Neural progenitor cell (in vitro differentiated cells): ENCODE measurements around the gene SNX27. TPM values are rescaled to one million over a fixed set of nuclear protein-coding genes. Genes with fewer than 3 reads are reported as not detected.

ENCODE experiments used
- DNase-seq: peaks from one replicate; pipeline ENCODE4 v3.0.0-alpha.2; 2016; ENCODE audit warnings: low spot score
- H2AFZ ChIP-seq: fragments of 200-600 bp; sonication (generic); replicated peaks from 2 replicates; pipeline ENCODE4 v1.6.1; 2016; ENCODE audit warnings: antibody characterized with exemption
- H3F3A ChIP-seq: fragments of 200-600 bp; sonication (generic); 2 replicates; pipeline ENCODE4 v1.6.1; 2016; ENCODE audit warnings: antibody characterized with exemption, low read depth
- H3K27ac ChIP-seq: fragments of 200-600 bp; sonication (generic); 2 replicates; pipeline ENCODE4 v1.5.1; 2016; ENCODE audit warnings: mild to moderate bottlenecking
- H3K27me3 ChIP-seq: fragments of 200-600 bp; sonication (generic); 2 replicates; pipeline ENCODE4 v1.6.1; 2016; ENCODE audit warnings: mild to moderate bottlenecking, moderate library complexity
- H3K36me3 ChIP-seq: fragments of 200-600 bp; sonication (generic); 2 replicates; pipeline ENCODE4 v1.5.1; 2016
- H3K4me1 ChIP-seq: fragments of 200-600 bp; sonication (generic); 2 replicates; pipeline ENCODE4 v1.6.1; 2016; ENCODE audit warnings: mixed run types
- H3K4me2 ChIP-seq: fragments of 200-600 bp; sonication (generic); 2 replicates; pipeline ENCODE4 v1.6.1; 2016
- H3K4me3 ChIP-seq: fragments of 200-600 bp; sonication (generic); 2 replicates; pipeline ENCODE4 v1.5.1; 2016
- H3K79me2 ChIP-seq: fragments of 200-600 bp; sonication (generic); 2 replicates; pipeline ENCODE4 v1.6.1; 2016; ENCODE audit warnings: low read depth
- H3K9ac ChIP-seq: fragments of 200-600 bp; sonication (generic); 2 replicates; pipeline ENCODE4 v1.6.1; 2016
- H3K9me3 ChIP-seq: fragments of 200-600 bp; sonication (generic); 2 replicates; pipeline ENCODE4 v1.5.1; 2016; ENCODE audit warnings: low read depth
- H4K20me1 ChIP-seq: fragments of 200-600 bp; sonication (generic); 2 replicates; pipeline ENCODE4 v1.6.1; 2016; ENCODE audit warnings: low read depth
- H3K27ac Mint-ChIP-seq: 3 replicates; pipeline ENCODE4 v1.8.0; 2021; ENCODE audit warnings: mixed read lengths
- H3K27me3 Mint-ChIP-seq: 2 replicates; pipeline ENCODE4 v1.8.0; 2022; ENCODE audit warnings: low read depth, mild to moderate bottlenecking, inconsistent platforms, moderate library complexity, mixed read lengths; ENCODE audit not compliant: insufficient read depth
- H3K36me3 Mint-ChIP-seq: 3 replicates; pipeline ENCODE4 v1.8.0; 2021; ENCODE audit warnings: mixed read lengths
- H3K4me1 Mint-ChIP-seq: 3 replicates; pipeline ENCODE4 v1.8.0; 2021; ENCODE audit warnings: mixed read lengths
- H3K4me3 Mint-ChIP-seq: 3 replicates; pipeline ENCODE4 v1.8.0; 2021; ENCODE audit warnings: mild to moderate bottlenecking, moderate library complexity, mixed read lengths
- H3K9me3 Mint-ChIP-seq: 3 replicates; pipeline ENCODE4 v1.8.0; 2020; ENCODE audit warnings: mixed read lengths
- CTCF ChIP-seq: fragments of 200-600 bp; sonication (generic); IDR thresholded peaks from 2 replicates; pipeline ENCODE4 v1.5.1; 2017; ENCODE audit warnings: antibody characterized with exemption, mild to moderate bottlenecking
- EZH2 ChIP-seq: fragments of 200-600 bp; sonication (generic); IDR thresholded peaks from 2 replicates; pipeline ENCODE4 v1.6.1; 2017; ENCODE audit warnings: antibody characterized with exemption, mild to moderate bottlenecking, moderate library complexity
- EZH2phosphoT487 ChIP-seq: fragments of 200-600 bp; sonication (generic); IDR thresholded peaks from 2 replicates; pipeline ENCODE4 v1.6.1; 2017; ENCODE audit warnings: antibody characterized with exemption
- total RNA-seq: library from RNA; depleted of rRNA; stranded (reverse); fragments of >200 nt; gene quantifications from 2 replicates; pipeline ENCODE4 v1.2.3, GENCODE V29; 2015; ENCODE audit warnings: low replicate concordance

Gene SNX27
- total RNA-seq, 1 donor from 2014 or later: 34.1 TPM

DNA sequence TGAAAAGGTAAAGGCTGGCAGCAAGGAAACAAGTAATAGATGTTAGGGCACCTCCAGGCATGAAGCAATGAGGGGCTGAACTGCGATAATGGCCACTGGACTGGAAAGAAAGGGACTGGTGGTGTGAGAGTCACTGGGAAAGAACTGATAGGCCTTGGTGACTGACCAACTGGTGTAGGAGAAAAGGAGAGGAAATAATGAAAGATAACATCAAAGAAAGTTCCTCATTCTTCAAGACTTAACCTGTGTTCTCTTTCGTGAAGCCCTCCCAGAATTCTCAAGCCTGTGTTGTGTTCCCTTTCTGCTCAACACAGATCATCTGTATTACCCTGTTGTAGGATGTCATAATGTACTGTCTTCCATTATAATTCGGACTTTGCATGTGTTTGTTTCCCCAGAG lies 20.9 kb upstream of the SNX27 start:
- H3K27me3 Mint-ChIP-seq: peaks cover 2% of the 10 kb centered on the region
- no peak for DNase-seq
- no peaks in the 10 kb centered on the region for H3K36me3 ChIP-seq
- peaks cover 6% of the 10 kb centered on the region for H3K4me1 ChIP-seq
- no peak overlapping the region for H3K9ac ChIP-seq
- H3K4me1 Mint-ChIP-seq: peaks cover 7% of the 10 kb centered on the region
- no peaks in the 10 kb centered on the region for H3F3A ChIP-seq
- H3K27ac ChIP-seq: no peak overlapping the region
- no peaks in the 10 kb centered on the region for H4K20me1 ChIP-seq
- H3K4me2 ChIP-seq: no peak overlapping the region
- H2AFZ ChIP-seq: no peak overlapping the region
- no peak overlapping the region for H3K4me3 Mint-ChIP-seq
- no peaks in the 10 kb centered on the region for H3K9me3 ChIP-seq
- H3K36me3 Mint-ChIP-seq: no peaks in the 10 kb centered on the region
- no peak overlapping the region for H3K27ac Mint-ChIP-seq
- no peak for TF ChIP-seq EZH2
- no peak for TF ChIP-seq EZH2phosphoT487
- no peak for TF ChIP-seq CTCF
- peaks cover 13% of the 10 kb centered on the region for H3K27me3 ChIP-seq
- H3K9me3 Mint-ChIP-seq: peaks cover 4% of the 10 kb centered on the region
- H3K4me3 ChIP-seq: no peak overlapping the region
- H3K79me2 ChIP-seq: no peaks in the 10 kb centered on the region

GRCh38 chr1:151593730-151594129 lies 18.1 kb upstream of the SNX27 start:
- peak overlapping the region; percentile 80 for H3K4me2 ChIP-seq
- Mint-ChIP-seq H3K27me3 (peaks cover 4% of the 10 kb centered on the region), H3K36me3 (no peaks in the 10 kb centered on the region), H3K4me3 (peak overlapping the region; percentile 61), H3K27ac (no peak overlapping the region), H3K4me1 (peaks cover 5% of the 10 kb centered on the region), H3K9me3 (peaks cover 4% of the 10 kb centered on the region)
- TF ChIP-seq EZH2phosphoT487: no peak
- no peak for TF ChIP-seq CTCF
- no peak for TF ChIP-seq EZH2
- H2AFZ ChIP-seq: peak overlapping the region; percentile 92
- no peak overlapping the region for H3K9ac ChIP-seq
- H3K4me1 ChIP-seq: no peaks in the 10 kb centered on the region
- H3K79me2 ChIP-seq: no peaks in the 10 kb centered on the region
- peak; percentile 51 for DNase-seq
- H3K4me3 ChIP-seq: peak overlapping the region; percentile 46
- no peaks in the 10 kb centered on the region for H3K9me3 ChIP-seq
- no peak overlapping the region for H3K27ac ChIP-seq
- no peaks in the 10 kb centered on the region for H3K36me3 ChIP-seq
- H3K27me3 ChIP-seq: peaks cover 13% of the 10 kb centered on the region
- H3F3A ChIP-seq: no peaks in the 10 kb centered on the region
- H4K20me1 ChIP-seq: no peaks in the 10 kb centered on the region

DNA sequence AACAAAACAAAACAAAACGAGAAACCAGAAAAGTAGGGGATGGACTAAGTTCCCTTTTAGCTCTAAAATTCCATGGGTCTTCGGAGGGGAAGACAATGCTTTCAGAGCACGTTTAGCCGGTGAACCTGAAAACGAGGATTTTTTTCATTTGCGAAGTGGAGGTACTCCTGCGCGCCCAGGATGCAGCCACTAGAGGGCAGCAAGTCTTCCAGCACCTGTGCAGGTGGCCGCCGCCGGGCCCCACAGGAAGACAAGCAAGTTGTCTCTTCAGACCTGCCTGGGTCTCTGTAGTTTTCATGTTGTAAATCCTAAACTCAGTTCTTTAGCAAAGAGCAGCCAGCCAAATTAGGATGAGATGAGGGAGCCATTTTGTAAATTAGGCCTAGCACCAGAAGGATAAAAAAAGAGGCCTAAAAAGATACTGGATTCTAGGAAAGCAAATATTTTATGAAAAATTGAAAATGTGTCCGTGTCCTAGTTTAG lies 17.7 kb upstream of the SNX27 start:
- Histone ChIP-seq H3K79me2 (no peaks in the 10 kb centered on the region), H3K4me3 (peak overlapping the region; percentile 46), H3K4me1 (no peaks in the 10 kb centered on the region), H3K9me3 (no peaks in the 10 kb centered on the region), H3K4me2 (peak overlapping the region; percentile 80), H4K20me1 (no peaks in the 10 kb centered on the region), H3K27ac (no peak overlapping the region), H3F3A (no peaks in the 10 kb centered on the region), H3K27me3 (peaks cover 13% of the 10 kb centered on the region), H2AFZ (peak overlapping the region; percentile 92), H3K9ac (no peak overlapping the region), H3K36me3 (no peaks in the 10 kb centered on the region)
- DNase-seq: peak; percentile 87
- peak overlapping the region; percentile 61 for H3K4me3 Mint-ChIP-seq
- TF ChIP-seq CTCF (peak; percentile 98), EZH2phosphoT487 (no peak), EZH2 (no peak)
- peaks cover 5% of the 10 kb centered on the region for H3K4me1 Mint-ChIP-seq
- peaks cover 4% of the 10 kb centered on the region for H3K27me3 Mint-ChIP-seq
- no peaks in the 10 kb centered on the region for H3K36me3 Mint-ChIP-seq
- H3K27ac Mint-ChIP-seq: no peak overlapping the region
- H3K9me3 Mint-ChIP-seq: peaks cover 7% of the 10 kb centered on the region
